ENCODE results near the gene EXOC3. TPM values are rescaled to one million over a fixed set of nuclear protein-coding genes. Genes with fewer than 3 reads are reported as not detected.
A peak's percentile ranks its signal among the peaks of the same experiment; 100 is the strongest.

The EXOC3 gene
- total RNA-seq, 1 donor = 32.4 TPM

DNA sequence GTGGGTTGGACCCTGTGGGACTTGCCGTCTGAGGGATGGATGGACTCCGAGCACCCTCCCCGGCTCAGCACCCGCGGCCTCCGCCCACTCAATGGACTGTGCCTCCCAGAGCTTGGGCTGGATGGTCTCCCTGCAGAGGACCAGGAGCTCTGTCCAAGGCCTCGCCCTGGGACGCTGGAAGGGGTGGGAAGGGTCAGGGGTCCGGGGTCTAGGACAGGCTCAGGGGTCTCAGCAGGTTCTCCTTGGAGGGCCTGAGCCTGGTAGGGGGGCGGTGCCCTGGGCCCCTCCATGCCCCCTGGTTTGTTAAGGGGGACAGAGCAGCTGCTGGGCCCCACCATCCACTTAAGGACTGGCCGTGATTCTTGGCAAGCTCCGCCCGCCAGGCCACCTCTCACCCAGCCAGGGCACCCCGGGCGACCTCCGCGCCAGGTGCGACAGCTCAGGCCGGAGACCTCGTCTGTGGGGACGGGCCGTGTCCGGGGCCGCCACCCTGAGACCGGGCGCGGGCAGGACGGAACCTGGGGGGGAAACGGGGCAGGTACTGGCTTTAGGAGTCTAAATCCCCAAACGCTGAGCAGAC, 29.2 kb downstream of the EXOC3 start:
- peak overlapping the region; percentile 75 for H3K4me3 ChIP-seq (ENCODE audit: low read depth, low read length)
- DNase-seq (ENCODE audit: low read depth) = peak; percentile 7
- TF ChIP-seq, protein P1, sequence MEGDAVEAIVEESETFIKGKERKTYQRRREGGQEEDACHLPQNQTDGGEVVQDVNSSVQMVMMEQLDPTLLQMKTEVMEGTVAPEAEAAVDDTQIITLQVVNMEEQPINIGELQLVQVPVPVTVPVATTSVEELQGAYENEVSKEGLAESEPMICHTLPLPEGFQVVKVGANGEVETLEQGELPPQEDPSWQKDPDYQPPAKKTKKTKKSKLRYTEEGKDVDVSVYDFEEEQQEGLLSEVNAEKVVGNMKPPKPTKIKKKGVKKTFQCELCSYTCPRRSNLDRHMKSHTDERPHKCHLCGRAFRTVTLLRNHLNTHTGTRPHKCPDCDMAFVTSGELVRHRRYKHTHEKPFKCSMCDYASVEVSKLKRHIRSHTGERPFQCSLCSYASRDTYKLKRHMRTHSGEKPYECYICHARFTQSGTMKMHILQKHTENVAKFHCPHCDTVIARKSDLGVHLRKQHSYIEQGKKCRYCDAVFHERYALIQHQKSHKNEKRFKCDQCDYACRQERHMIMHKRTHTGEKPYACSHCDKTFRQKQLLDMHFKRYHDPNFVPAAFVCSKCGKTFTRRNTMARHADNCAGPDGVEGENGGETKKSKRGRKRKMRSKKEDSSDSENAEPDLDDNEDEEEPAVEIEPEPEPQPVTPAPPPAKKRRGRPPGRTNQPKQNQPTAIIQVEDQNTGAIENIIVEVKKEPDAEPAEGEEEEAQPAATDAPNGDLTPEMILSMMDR (IDR thresholded peaks at IDR 0.05; ENCODE audit: insufficient read depth, low read depth, low read length) = no peak

DNA sequence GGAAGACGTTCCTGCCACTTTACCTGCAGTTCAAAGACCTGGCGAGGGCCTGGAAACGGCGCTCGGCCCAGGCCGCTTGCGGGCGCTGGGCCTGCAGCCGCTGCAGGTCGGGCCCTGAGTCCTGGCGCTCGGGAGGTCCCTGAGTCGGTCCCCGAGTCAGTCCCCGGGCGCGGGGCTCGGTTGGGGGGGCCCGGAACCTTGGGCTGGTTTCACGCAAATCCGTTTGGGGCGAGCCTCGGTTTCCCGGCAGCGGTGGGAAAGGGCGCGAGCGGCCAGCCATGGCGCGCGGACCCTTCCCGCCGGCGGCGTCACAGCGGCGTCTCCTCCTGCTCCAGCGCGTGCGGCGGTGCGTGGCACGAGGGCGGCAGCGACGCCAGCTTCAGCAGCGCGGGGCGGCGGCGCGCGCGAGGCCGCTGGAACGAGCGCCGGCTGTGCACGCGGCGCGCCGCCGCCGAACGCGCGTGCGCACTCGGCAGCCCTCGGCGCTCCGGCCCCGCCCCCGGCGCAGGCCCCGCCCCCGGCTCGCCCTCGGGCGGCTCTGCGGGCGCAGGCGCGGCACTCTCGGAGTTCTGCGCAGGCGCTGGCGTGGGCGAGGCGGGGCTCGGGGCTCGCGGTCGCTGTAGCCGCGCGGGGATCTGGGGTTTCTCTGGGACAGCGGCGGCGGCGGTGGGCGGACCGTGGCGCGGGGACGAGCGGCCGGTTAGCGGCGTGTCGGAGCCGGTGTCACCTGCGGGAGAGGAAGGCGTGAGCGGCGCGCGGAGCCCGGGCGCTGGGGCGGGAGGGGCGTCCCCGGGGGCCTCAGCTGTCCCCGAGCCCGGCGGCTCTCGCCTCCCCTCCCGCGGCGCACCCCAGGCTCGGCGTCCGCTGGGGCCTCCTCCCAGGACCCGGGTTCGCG, 29.9 kb downstream of the EXOC3 start:
- H3K4me3 ChIP-seq (ENCODE audit: low read depth, low read length) = peak overlapping the region; percentile 77
- TF ChIP-seq, protein P1 (IDR thresholded peaks at IDR 0.05; ENCODE audit: insufficient read depth, low read depth, low read length) = no peak
- peak; percentile 78 for DNase-seq (ENCODE audit: low read depth)

GRCh38 chr5:473551-474192, 30.7 kb downstream of the EXOC3 start:
- DNase-seq (ENCODE audit: low read depth) = peak; percentile 37
- TF ChIP-seq, protein P1 (IDR thresholded peaks at IDR 0.05; ENCODE audit: insufficient read depth, low read depth, low read length) = no peak
- peak overlapping the region; percentile 77 for H3K4me3 ChIP-seq (ENCODE audit: low read depth, low read length)

DNA sequence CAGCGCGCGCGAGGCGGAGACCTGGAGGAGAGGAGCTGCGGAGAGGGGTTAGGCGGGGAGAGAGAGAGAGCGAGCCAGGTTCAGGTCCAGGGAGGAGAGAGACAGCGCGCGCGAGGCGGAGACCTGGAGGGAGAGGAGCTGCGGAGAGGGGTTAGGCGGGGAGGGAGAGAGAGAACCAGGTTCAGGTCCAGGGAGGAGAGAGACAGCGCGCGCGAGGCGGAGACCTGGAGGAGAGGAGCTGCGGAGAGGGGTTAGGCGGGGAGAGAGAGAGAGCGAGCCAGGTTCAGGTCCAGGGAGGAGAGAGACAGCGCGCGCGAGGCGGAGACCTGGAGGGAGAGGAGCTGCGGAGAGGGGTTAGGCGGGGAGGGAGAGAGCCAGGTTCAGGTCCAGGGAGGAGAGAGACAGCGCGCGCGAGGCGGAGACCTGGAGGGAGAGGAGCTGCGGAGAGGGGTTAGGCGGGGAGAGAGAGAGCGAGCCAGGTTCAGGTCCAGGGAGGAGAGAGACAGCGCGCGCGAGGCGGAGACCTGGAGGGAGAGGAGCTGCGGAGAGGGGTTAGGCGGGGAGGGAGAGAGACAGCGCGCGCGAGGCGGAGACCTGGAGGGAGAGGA, 31.4 kb downstream of the EXOC3 start:
- DNase-seq (ENCODE audit: low read depth) = peak; percentile 9
- H3K4me3 ChIP-seq (ENCODE audit: low read depth, low read length) = peak overlapping the region; percentile 77

- peak overlapping the region; percentile 10 for H3K4me3 ChIP-seq (ENCODE audit: low read depth, low read length)
- TF ChIP-seq, protein P1 (IDR thresholded peaks at IDR 0.05; ENCODE audit: insufficient read depth, low read depth, low read length) = no peak
- DNase-seq (ENCODE audit: low read depth) = no peak
These were observed 32.1 kb downstream of the EXOC3 start for GRCh38 chr5:474840-475661.

- TF ChIP-seq, protein P1 (IDR thresholded peaks at IDR 0.05; ENCODE audit: insufficient read depth, low read depth, low read length) = no peak
- DNase-seq (ENCODE audit: low read depth) = no peak
- no peak overlapping the region for H3K4me3 ChIP-seq (ENCODE audit: low read depth, low read length)
These were observed 32.7 kb downstream of the EXOC3 start for GRCh38 chr5:475704-476101.
